ENCODE results near the gene LRWD1.

DNA sequence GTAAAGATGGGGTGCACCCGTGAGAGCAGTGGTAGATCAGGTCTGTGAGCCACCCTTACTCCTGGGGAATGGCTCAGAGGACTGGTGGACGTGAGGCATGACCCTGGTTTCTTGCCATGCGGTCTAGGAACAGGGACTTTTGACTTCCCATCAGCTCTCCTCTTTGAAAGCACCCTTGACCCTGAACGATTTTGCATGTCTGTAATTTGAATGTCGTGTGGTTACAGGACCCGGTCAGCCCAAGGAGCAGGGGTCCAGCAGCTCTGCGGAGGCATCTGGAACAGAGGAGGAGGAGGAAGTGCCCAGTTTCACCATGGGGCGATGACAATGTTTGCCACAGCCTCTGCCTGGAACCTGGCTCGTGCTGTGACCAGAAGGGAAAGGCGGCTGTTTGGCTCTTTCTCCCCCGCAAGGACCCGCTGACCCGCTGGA, 40.0 kb upstream of the LRWD1 start:
- TF ChIP-seq, protein P1, sequence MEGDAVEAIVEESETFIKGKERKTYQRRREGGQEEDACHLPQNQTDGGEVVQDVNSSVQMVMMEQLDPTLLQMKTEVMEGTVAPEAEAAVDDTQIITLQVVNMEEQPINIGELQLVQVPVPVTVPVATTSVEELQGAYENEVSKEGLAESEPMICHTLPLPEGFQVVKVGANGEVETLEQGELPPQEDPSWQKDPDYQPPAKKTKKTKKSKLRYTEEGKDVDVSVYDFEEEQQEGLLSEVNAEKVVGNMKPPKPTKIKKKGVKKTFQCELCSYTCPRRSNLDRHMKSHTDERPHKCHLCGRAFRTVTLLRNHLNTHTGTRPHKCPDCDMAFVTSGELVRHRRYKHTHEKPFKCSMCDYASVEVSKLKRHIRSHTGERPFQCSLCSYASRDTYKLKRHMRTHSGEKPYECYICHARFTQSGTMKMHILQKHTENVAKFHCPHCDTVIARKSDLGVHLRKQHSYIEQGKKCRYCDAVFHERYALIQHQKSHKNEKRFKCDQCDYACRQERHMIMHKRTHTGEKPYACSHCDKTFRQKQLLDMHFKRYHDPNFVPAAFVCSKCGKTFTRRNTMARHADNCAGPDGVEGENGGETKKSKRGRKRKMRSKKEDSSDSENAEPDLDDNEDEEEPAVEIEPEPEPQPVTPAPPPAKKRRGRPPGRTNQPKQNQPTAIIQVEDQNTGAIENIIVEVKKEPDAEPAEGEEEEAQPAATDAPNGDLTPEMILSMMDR (IDR thresholded peaks at IDR 0.05 in 2 of 3, conservative IDR thresholded peaks at IDR 0.05 in 1 of 3; ENCODE audit: borderline replicate concordance in 1 of 3, insufficient read depth in 1 of 3, low read depth in 2 of 3, low read length in 2 of 3): no peak
- TF ChIP-seq EZH2phosphoT487 (IDR thresholded peaks at IDR 0.05; ENCODE audit: borderline replicate concordance): no peak
- no peak for TF ChIP-seq POLR2AphosphoS5 (IDR thresholded peaks at IDR 0.05; ENCODE audit: low read depth, low read length)
- TF ChIP-seq ELF1 (IDR thresholded peaks at IDR 0.05; ENCODE audit: borderline replicate concordance, low read depth): no peak
- TF ChIP-seq YY1 (IDR thresholded peaks at IDR 0.05; ENCODE audit: extremely low read depth, insufficient replicate concordance, low read depth, low read length): no peak
- no peak for TF ChIP-seq POLR2A (IDR thresholded peaks at IDR 0.05; ENCODE audit: borderline replicate concordance, extremely low read depth, insufficient read depth, insufficient read length)
- no peak for TF ChIP-seq ZFX (IDR thresholded peaks at IDR 0.05)

Measured in HCT116 (cell line).